ENCODE measurements around the gene SLC23A2. TPM values are rescaled to one million over a fixed set of nuclear protein-coding genes. Genes with fewer than 3 reads are reported as not detected.
A peak's percentile ranks its signal among the peaks of the same experiment; 100 is the strongest.

SLC23A2 gene
- total RNA-seq, 1 donor from 2014 or later, result 79.8 TPM

GRCh38 chr20:4811257-4811656 is 190.1 kb downstream of the SLC23A2 start:
- TF ChIP-seq, protein P1, sequence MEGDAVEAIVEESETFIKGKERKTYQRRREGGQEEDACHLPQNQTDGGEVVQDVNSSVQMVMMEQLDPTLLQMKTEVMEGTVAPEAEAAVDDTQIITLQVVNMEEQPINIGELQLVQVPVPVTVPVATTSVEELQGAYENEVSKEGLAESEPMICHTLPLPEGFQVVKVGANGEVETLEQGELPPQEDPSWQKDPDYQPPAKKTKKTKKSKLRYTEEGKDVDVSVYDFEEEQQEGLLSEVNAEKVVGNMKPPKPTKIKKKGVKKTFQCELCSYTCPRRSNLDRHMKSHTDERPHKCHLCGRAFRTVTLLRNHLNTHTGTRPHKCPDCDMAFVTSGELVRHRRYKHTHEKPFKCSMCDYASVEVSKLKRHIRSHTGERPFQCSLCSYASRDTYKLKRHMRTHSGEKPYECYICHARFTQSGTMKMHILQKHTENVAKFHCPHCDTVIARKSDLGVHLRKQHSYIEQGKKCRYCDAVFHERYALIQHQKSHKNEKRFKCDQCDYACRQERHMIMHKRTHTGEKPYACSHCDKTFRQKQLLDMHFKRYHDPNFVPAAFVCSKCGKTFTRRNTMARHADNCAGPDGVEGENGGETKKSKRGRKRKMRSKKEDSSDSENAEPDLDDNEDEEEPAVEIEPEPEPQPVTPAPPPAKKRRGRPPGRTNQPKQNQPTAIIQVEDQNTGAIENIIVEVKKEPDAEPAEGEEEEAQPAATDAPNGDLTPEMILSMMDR (IDR thresholded peaks at IDR 0.05), result no peak
- Mint-ChIP-seq H3K9me3 (no peaks in the 10 kb centered on the region), H3K27ac (peak overlapping the region; percentile 99), H3K36me3 (ENCODE audit: low read depth) (peaks cover 65% of the 10 kb centered on the region), H3K4me3 (peak overlapping the region; percentile 89), H3K27me3 (no peaks in the 10 kb centered on the region), H3K4me1 (peaks cover 100% of the 10 kb centered on the region)
- CTCF ChIA-PET, result interaction anchor here (1.2 to 1.3 kb wide), 2 partner anchors 29 to 290 kb away, joined by 4 read pairs; no protein-coding TSS in a partner anchor
- DNase-seq (no peak), ATAC-seq (ENCODE audit: low read depth) (no peak)
- POLR2A ChIA-PET, result interaction anchor here (0.7 to 5.2 kb wide), 16 partner anchors 11 to 374 kb away, joined by 3 to 35 read pairs (median 5); partner anchors contain the start of genes CDS2 and PCNA
- intact Hi-C loops (cut with micrococcal nuclease), result loop anchor here (5.0 kb wide), 2 partner anchors 176 to 1141 kb away; partner anchors contain the start of genes MCM8 and TRMT6

GRCh38 chr20:4810426-4811019 is 190.8 kb downstream of the SLC23A2 start:
- Mint-ChIP-seq H3K4me1 (peaks cover 100% of the 10 kb centered on the region), H3K4me3 (peak overlapping the region; percentile 89), H3K9me3 (no peaks in the 10 kb centered on the region), H3K27ac (peak overlapping the region; percentile 99), H3K36me3 (ENCODE audit: low read depth) (peaks cover 67% of the 10 kb centered on the region), H3K27me3 (no peaks in the 10 kb centered on the region)
- intact Hi-C loops (cut with micrococcal nuclease), result loop anchor here (5.0 kb wide), 2 partner anchors 177 to 1142 kb away; partner anchors contain the start of genes MCM8 and TRMT6
- ChIA-PET CTCF (interaction anchor here (0.7 to 1.2 kb wide), 2 partner anchors 13 to 290 kb away, joined by 3 to 4 read pairs; no protein-coding TSS in a partner anchor), POLR2A (interaction anchor here (0.6 to 2.0 kb wide), 8 partner anchors 10 to 309 kb away, joined by 3 to 10 read pairs (median 4); partner anchors contain the start of gene PCNA)
- ATAC-seq (ENCODE audit: low read depth), result no peak
- no peak for DNase-seq
- TF ChIP-seq, protein P1 (IDR thresholded peaks at IDR 0.05), result no peak

- Mint-ChIP-seq H3K27me3 (no peaks in the 10 kb centered on the region), H3K4me3 (peak overlapping the region; percentile 89), H3K36me3 (ENCODE audit: low read depth) (peaks cover 70% of the 10 kb centered on the region), H3K9me3 (no peaks in the 10 kb centered on the region), H3K27ac (peak overlapping the region; percentile 99), H3K4me1 (peaks cover 100% of the 10 kb centered on the region)
- ATAC-seq (ENCODE audit: low read depth) (no peak), DNase-seq (no peak)
- ChIA-PET POLR2A (interaction anchor here (0.9 to 2.0 kb wide), 4 partner anchors 9 to 148 kb away, joined by 3 to 8 read pairs (median 5); no protein-coding TSS in a partner anchor), CTCF (interaction anchor here (0.7 to 1.4 kb wide), 2 partner anchors 10 to 12 kb away, joined by 3 read pairs; no protein-coding TSS in a partner anchor)
- TF ChIP-seq, protein P1 (IDR thresholded peaks at IDR 0.05), result no peak
- intact Hi-C loops (cut with micrococcal nuclease), result loop anchor here (5.0 kb wide), 2 partner anchors 178 to 1143 kb away; partner anchors contain the start of genes MCM8 and TRMT6
Observed at GRCh38 chr20:4809707-4810106, 191.6 kb downstream of the SLC23A2 start.

DNA sequence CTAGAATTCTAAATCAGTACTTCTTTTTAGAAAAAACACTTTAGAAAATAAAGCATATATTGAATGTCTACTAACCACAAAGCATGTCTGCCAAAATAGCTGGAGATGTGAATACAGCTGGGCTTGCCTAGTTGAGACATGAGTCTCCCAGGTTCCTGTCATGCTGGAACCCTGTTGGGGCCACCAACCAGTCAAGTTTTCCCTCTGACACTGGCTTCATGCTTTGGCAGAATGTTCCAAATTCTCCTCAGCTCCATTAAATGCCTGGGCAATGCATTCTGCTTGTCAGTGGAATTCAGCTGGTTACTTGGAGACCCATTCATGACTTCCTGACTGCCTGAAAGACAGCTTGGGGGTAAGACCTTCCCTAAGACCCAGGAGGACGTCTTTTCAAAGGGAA is 192.4 kb downstream of the SLC23A2 start:
- CTCF ChIA-PET, result interaction anchor here (1.2 to 1.4 kb wide), 2 partner anchors 9 to 11 kb away, joined by 3 to 4 read pairs; no protein-coding TSS in a partner anchor
- H3K4me1 Mint-ChIP-seq, result peaks cover 95% of the 10 kb centered on the region
- TF ChIP-seq, protein P1 (IDR thresholded peaks at IDR 0.05), result no peak
- H3K4me3 Mint-ChIP-seq, result peak overlapping the region; percentile 89
- H3K9me3 Mint-ChIP-seq, result no peaks in the 10 kb centered on the region
- POLR2A ChIA-PET, result interaction anchor here (0.6 to 2.0 kb wide), 4 partner anchors 8 to 163 kb away, joined by 3 to 8 read pairs (median 5); no protein-coding TSS in a partner anchor
- H3K27ac Mint-ChIP-seq, result peak overlapping the region; percentile 99
- no peaks in the 10 kb centered on the region for H3K27me3 Mint-ChIP-seq
- DNase-seq, result no peak
- ATAC-seq (ENCODE audit: low read depth), result no peak
- intact Hi-C loops (cut with micrococcal nuclease), result no loop called here
- H3K36me3 Mint-ChIP-seq (ENCODE audit: low read depth), result peaks cover 73% of the 10 kb centered on the region
